ENCODE results near the gene PRKCH.

DNA sequence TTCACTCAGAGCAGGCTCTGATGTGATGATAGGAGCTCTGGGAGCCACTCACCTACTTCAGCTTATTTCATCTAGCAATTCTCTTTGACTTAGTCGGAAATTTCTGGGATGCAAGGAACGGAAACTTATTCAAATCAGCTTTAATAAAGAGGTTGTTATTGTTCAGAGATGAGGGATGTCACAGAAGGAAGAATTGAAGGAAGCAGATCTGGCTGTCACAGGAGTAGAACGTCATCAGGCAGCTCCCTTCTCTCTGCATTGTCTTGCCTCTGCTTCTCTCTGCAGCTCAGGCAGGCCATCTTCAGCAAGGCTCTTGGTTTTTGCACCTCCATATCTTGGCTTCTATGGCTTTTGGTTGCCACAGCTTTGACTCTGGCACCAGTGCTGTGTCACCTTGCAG is 32.7 kb upstream of the PRKCH start:
- TF ChIP-seq, protein P1, sequence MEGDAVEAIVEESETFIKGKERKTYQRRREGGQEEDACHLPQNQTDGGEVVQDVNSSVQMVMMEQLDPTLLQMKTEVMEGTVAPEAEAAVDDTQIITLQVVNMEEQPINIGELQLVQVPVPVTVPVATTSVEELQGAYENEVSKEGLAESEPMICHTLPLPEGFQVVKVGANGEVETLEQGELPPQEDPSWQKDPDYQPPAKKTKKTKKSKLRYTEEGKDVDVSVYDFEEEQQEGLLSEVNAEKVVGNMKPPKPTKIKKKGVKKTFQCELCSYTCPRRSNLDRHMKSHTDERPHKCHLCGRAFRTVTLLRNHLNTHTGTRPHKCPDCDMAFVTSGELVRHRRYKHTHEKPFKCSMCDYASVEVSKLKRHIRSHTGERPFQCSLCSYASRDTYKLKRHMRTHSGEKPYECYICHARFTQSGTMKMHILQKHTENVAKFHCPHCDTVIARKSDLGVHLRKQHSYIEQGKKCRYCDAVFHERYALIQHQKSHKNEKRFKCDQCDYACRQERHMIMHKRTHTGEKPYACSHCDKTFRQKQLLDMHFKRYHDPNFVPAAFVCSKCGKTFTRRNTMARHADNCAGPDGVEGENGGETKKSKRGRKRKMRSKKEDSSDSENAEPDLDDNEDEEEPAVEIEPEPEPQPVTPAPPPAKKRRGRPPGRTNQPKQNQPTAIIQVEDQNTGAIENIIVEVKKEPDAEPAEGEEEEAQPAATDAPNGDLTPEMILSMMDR (IDR thresholded peaks at IDR 0.05) = no peak
- no peak for TF ChIP-seq POLR2A (IDR thresholded peaks at IDR 0.05)

Measured in esophagus squamous epithelium (tissue), 4 donors.